GM19043 (cell line): ENCODE results near the gene LRP5.

Experiments used
- ATAC-seq: cut with Tn5 transposase; IDR thresholded peaks from one replicate; pipeline ENCODE4 v1.9.1; 2021; ENCODE audit warnings: low read depth; ENCODE audit not compliant: unreplicated experiment

The LRP5 gene

GRCh38 chr11:68327586-68328370 lies 15.4 kb downstream of the LRP5 start:
- ATAC-seq = no peak

DNA sequence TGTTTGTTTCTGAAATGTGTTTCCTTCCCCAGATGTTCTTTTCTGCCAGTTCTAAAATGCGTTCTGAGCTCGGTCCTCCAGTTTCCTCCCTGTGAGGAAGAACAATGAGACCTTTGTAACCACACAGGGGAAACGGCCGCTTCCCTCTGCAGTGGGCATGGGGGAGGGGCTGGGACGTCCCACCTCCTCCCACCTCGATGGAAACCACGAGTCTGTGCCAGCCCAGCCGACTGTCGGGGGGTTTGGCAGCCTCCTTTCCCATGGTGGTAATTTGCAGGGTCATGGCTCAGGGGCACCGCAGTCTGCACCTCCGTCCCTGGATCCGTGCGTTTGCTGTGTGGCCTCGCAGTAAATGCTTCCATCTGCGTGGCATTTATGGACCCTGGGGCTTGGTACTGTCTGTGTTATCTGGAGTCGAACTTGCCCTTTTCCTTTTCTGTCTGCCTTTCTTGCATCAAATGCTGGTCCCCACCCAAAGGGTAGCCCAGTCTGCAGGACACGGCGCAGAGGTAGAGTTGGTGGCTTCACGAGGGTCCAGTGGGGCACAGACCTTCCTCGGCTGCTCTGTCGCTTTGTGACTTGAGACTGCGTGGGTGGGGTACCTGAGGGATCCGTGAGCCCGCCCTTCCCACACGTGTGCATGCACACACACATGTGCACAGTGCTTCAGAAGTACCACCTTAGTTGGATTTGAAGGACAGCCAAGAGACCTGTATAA lies 16.1 kb downstream of the LRP5 start:
- no peak for ATAC-seq

- no peak for ATAC-seq
These were observed 17.1 kb downstream of the LRP5 start for GRCh38 chr11:68329536-68329935.

GRCh38 chr11:68329978-68330699 lies 17.7 kb downstream of the LRP5 start:
- ATAC-seq = no peak

GRCh38 chr11:68330700-68331337 lies 18.4 kb downstream of the LRP5 start:
- no peak for ATAC-seq

DNA sequence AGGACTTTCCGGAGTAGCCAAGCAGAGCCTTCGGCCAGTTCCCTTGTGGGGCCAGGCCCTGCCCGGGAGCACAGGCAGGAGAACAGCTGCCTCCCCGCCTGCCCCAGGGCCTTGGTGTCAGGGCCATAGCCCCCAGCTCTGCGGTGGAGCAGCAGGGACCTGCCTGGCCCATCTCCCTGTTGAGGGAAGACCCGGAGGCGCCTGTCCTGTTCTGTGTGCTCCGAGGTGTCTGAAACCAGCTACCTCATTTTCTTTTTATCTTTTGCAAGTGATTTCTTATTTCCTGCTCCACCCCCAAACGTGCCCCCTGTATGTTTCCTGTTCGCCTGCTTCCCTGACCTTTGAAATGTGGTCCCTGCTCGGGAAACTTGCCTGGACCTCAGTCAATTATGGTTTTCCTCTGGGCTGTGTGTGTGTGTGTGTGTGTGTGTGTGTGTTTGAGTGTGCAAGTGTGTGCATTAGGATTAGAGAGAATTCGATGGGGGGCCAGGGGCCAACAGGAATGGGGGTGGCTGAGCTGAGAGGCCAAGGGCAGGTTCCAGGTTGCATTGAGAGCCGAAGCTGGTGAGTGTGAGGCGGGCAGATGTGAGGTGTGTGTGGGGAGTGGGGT lies 19.1 kb downstream of the LRP5 start:
- no peak for ATAC-seq

DNA sequence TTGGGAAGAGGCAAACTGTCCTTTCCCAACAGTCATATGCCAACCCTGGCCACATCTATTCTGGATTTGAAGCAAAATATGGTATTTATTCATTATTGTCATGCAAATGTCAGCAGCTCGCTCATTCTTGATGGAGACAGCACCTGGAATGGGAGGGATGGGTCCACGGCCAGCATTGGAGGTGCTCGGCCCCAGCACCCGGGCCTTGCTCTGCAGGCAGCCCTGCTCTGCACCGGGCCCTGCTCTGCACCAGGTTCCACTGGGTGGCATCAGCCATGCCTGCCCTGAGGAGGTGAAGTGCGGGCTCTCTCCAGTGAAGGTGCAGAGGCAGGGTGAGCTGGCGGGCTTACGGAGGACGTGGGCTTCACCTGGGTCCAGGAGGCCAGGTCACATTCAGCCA lies 19.8 kb downstream of the LRP5 start:
- ATAC-seq = no peak

DNA sequence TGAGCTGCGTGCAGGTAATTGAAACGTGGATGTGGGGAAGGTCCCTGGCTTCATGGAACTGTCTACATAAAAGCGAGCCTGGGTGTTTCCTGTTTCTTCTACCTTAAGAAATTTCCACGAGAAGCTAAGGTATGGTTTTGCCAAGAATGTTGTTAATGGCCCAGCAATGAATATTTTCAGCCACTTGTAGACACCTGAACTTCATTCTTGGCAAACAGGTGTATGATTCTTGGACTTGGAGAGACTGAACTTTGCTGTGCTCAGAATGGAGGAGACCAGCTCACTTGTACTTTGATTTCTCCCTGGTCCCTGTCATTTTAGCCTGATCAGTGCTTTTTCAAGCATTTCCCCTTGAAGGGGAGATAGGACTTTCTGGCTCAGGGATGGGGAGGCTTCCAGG lies 20.8 kb downstream of the LRP5 start:
- ATAC-seq = no peak

GRCh38 chr11:68334923-68335322 lies 22.5 kb downstream of the LRP5 start:
- ATAC-seq = no peak

DNA sequence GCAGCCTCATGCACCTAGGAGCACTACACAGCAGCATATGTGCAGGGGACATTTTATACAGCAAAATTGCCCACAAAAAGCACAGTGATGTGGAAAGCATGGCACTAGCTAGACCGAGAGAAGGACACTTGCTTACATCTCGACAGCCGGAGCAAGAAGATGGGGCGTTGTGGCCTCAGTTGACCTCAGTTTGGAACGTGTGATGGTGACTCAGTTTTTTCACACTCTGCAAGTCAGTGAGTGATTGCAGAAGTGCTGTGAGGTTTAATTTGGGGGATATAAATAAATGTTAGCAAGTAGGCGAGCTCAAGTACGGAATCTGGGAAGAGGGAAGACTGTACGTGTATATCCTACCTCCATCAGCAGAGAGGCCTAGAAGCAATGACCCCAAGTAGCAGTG lies 23.3 kb downstream of the LRP5 start:
- no peak for ATAC-seq

- ATAC-seq = no peak
These were observed 24.3 kb downstream of the LRP5 start for GRCh38 chr11:68336716-68337115.

- no peak for ATAC-seq
These were observed 25.0 kb downstream of the LRP5 start for GRCh38 chr11:68337399-68337835.

DNA sequence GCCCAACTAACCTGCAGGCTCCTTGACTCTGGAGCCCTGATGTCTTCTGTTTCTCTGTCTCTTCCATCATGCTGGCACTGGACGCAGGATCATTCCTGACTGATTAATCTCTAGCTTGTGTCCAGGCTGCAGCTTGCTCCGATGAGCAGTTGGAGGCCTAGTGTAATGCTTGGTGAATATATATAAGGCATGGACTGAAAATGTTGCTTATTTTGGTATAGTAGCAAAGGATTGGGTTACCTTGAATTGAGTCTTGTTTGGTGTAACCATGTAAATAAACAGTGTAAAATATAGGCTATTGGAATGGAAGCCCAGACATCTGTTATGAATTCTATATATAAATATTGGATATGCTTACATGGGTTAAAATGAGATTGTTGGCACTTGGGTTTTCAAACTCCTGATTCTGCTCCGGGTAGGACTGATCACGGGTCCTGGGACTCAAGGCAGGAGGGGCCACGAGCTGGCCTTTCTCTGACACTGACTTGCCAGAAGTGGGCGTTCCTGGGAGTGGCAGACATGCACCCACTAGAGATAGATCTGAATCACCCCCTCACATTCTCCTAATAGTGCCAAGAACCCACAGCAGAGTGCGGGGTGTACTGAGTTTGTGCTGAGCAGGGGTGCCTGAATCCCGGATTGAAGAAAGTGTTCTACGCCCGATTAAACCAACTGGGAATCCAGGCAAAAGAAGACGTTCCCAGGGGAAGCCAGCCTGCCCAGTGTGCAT lies 25.8 kb downstream of the LRP5 start:
- no peak for ATAC-seq

DNA sequence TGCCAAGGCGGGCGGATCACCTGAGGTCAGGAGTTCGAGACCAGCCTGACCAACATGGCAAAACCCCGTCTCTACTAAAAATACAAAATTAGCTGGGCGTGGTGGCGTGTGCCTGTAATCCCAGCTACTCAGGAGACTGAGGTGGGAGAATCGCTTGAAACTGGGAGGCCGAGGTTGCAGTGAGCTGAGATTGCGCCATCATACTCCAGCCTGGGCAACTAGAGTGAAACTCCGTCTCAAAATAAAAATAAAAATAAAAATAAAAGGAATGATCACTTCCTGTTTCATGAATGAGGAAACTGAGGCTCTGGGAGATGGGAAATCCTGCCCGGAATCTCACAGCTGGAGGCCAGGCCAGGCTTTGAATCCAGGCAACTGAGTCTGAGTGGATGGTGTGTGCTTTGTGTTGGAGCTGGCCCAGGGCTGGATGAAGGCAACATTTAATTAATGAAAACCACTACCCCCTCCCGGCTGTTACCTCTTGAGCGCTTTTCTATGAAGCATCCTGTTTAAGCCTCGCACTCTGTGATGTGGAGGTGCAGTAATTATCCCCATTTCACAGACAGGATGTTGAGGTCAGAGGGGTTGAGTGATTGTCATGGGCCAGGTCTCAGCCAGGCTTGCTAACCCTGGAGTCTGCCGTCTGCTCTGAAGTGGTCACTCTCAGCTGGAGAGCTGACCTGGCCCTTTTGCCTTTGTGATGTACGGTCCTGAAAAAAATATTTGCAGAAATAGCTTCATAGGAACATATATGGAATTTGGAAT lies 27.8 kb downstream of the LRP5 start:
- no peak for ATAC-seq

DNA sequence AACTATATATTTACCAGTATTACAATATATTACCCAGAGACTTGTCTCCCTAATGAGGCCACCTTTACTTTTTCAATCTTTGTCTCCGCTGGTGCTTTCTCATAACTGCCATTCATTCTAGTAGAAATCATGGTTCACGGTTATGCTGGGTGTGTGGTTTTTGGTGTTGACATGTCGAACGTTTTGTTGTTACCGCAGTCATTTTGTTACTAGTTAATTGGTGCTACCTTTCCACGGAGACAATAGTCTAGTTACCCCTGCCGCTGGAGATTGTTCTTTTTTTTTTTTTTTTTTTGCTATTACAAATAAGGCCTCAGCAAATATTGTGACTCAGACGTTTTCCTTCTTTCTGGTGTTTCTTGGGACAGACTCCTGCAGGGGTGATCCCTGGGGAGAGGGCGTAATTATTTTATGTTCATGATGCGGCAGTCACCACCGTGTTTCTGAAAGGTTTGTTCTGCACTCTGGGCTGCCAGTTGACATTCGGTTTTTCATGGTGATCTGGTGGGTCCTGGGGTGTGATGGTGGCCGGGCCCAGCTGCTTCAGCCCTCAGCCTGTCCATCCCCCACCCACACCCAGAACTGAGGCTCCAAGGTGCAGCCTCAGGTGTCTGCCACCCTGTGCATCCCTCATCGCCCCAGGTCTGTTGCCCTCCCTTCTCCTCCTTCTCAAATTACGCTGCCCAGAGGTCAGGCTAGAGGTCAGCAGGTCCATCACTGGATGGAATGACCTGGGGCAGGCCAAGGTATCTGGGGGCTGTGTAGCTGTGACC lies 28.6 kb downstream of the LRP5 start:
- ATAC-seq = no peak

DNA sequence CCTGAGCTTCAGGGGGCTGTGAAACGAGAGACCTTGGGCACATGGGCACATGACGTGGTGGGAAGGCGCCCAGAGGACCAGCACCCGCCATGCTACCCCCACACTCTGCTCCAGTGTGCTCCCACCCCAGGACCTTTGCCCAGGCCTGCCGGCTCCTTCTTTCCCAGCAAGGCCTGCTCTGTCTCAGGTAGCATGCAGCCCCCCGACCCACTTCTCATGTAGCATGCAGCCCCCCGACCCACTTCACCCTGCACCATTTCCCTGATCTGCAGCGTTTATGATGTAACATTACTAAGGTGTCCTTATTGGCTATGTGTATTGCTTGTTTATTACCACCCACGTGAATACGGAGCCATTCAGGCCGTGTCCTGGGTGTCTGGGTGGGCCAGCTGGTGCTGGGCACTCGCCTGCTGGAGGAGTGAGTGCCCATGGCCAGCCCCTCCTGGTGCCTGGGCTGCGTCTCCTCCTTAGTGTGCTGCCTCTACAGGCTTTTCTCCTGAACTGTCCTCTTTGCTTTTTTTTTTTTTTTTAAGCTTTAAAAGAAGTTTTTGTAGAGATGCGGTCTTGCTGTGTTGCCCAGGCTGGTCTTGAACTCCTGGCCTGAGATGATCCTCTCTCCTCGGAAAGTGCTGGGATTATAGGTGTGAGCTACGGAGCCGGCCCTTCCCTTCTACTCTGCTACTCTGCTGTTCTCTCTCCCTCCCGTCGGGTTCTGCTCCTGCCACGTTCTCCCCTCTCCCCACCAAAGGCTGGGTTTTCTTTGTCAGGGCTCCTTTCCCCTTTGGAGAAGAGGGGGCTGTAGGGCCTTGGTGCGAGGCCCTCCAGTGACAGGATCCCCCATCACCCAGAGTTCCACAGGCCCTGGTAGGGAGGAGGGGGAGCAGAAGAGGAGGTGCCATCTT lies 29.4 kb downstream of the LRP5 start:
- ATAC-seq = no peak

- no peak for ATAC-seq
These were observed 30.2 kb downstream of the LRP5 start for GRCh38 chr11:68342459-68343158.
